Thymus (tissue), 11 donors: ENCODE results near the gene PER2. TPM values are rescaled to one million over a fixed set of nuclear protein-coding genes. Genes with fewer than 3 reads are reported as not detected.
A peak's percentile ranks its signal among the peaks of the same experiment; 100 is the strongest.

ENCODE experiments used
- DNase-seq, 9 donors: peaks; one replicate each; pipeline ENCODE4 v3.0.0-alpha.2; 2013; ENCODE audit warnings: low spot score in 9 of 9, low read depth in 6 of 9, missing footprints in 1 of 9
- H3K27ac ChIP-seq, 2 donors: one replicate each; pipeline ENCODE4 v1.5.1; 2013; ENCODE audit warnings: control low read depth in 1 of 2, low read depth in 1 of 2, low read length in 1 of 2, mild to moderate bottlenecking in 1 of 2, moderate library complexity in 1 of 2
- H3K27me3 ChIP-seq, 2 donors: one replicate each; pipeline ENCODE4 v1.5.1; 2013; ENCODE audit warnings: low read length in 1 of 2; ENCODE audit not compliant: control insufficient read depth in 2 of 2, insufficient read depth in 1 of 2
- H3K36me3 ChIP-seq, 2 donors: one replicate each; pipeline ENCODE4 v1.5.1; 2013; ENCODE audit warnings: low read length in 1 of 2, mild to moderate bottlenecking in 1 of 2, moderate library complexity in 1 of 2; ENCODE audit not compliant: control insufficient read depth in 2 of 2, insufficient read depth in 2 of 2
- H3K4me1 ChIP-seq, 2 donors: one replicate each; pipeline ENCODE4 v1.5.1; 2013; ENCODE audit warnings: low read length in 2 of 2; ENCODE audit not compliant: control insufficient read depth in 2 of 2, insufficient read depth in 2 of 2
- H3K4me3 ChIP-seq, 2 donors: one replicate each; pipeline ENCODE4 v1.5.1; 2013; ENCODE audit warnings: low read length in 2 of 2, control low read depth in 1 of 2, mild to moderate bottlenecking in 1 of 2
- H3K9me3 ChIP-seq, 2 donors: one replicate each; pipeline ENCODE4 v1.5.1; 2013; ENCODE audit warnings: low read length in 1 of 2, mild to moderate bottlenecking in 1 of 2; ENCODE audit not compliant: control insufficient read depth in 2 of 2, insufficient read depth in 1 of 2
- WGBS: extraction: QIAGEN DNeasy Blood & Tissue Kit; methylation state at CpG from one replicate; pipeline ENCODE4 v1.1.7; 2013; 5-methylcytosine and 5-hydroxymethylcytosine counted together
- polyA plus RNA-seq: library from polyadenylated mRNA; stranded (reverse); fragments of 200-250 nt; gene quantifications from one replicate; pipeline ENCODE4 v1.2.3, GENCODE V29; 2013
- total RNA-seq: library from RNA; stranded (reverse); fragments of 120-200 nt; gene quantifications from one replicate; pipeline ENCODE4 v1.2.4, GENCODE V29; 2013
- donor health status: healthy.

The PER2 gene
- total and polyA plus RNA-seq, 2 donors: 3.0 to 5.6 TPM

- Histone ChIP-seq H3K9me3 (no peaks in the 10 kb centered on the region), H3K4me3 (no peak overlapping the region), H3K27ac (no peak overlapping the region), H3K36me3 (no peaks in the 10 kb centered on the region), H3K27me3 (peaks cover 0 to 23% of the 10 kb centered on the region in 2 donors), H3K4me1 (peaks cover 0 to 11% of the 10 kb centered on the region in 2 donors)
- no peak for DNase-seq
- whole genome bisulfite sequencing: 96% methylated on average over 9 of the region's 9 CpGs
These were observed 5.6 kb upstream of the PER2 start for GRCh38 chr2:238294046-238294392.

GRCh38 chr2:238291550-238292281 lies 3.3 kb upstream of the PER2 start:
- Histone ChIP-seq H3K27me3 (peaks cover 0 to 24% of the 10 kb centered on the region in 2 donors), H3K27ac (no peak overlapping the region), H3K9me3 (no peaks in the 10 kb centered on the region), H3K36me3 (no peaks in the 10 kb centered on the region), H3K4me3 (no peak overlapping the region), H3K4me1 (peaks cover 10 to 22% of the 10 kb centered on the region in 2 donors)
- no peak for DNase-seq
- WGBS: 96% methylated on average over 8 of the region's 8 CpGs

DNA sequence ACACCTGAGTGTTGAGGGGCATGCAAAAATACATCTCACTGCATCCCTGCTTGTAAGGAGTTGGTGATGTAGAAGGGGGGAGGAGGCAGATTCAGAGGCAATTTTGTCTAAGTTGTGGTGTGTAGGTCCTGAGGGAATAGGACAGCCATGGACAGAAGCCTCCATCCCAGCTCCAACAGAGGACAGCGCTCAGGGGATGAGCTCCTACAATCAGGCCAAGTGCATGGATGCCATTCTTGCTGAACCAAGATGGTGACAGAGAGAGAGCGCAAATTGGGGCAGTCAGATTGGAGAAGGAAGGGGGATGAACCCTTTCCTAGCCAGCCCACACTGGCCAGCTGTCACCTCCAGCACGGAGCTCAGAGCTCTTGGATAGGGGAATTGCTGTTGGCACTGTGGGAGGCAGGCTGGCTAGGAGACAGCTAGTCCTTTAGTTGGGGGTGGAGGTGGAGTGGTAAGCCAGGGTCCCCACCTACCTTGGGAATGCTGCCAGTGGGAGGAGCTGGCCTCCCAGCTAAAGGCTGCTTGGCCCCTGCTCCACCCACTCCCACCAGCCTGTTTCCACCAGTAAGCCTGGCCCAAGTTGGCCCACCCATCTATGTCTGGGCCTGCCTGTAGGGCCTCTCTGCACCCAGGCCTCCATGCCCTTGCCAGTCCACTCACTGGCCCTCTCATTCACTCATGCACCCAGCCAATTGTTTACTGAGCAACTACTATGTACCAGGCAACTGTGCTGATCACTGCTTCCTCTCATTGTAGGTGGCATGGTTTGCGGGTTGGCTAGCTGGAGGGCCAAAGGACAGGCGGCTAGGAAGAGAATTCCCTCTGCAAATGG lies 2.5 kb upstream of the PER2 start:
- Histone ChIP-seq H3K27ac (no peak overlapping the region), H3K36me3 (no peaks in the 10 kb centered on the region), H3K4me3 (no peak overlapping the region), H3K4me1 (peaks cover 10 to 27% of the 10 kb centered on the region in 2 donors), H3K9me3 (no peaks in the 10 kb centered on the region), H3K27me3 (peaks cover 0 to 22% of the 10 kb centered on the region in 2 donors)
- 97% methylated on average over 5 of the region's 5 CpGs for WGBS
- no peak for DNase-seq

GRCh38 chr2:238290091-238290509 lies 1.7 kb upstream of the PER2 start:
- Histone ChIP-seq H3K27me3 (peaks cover 0 to 18% of the 10 kb centered on the region in 2 donors), H3K4me1 (peaks cover 10 to 28% of the 10 kb centered on the region in 2 donors), H3K27ac (no peak overlapping the region), H3K4me3 (no peak overlapping the region), H3K9me3 (no peaks in the 10 kb centered on the region), H3K36me3 (no peaks in the 10 kb centered on the region)
- peak in 2 of 9 donors; percentile 13 to 24 for DNase-seq
- 87% methylated on average over 8 of the region's 8 CpGs for WGBS

DNA sequence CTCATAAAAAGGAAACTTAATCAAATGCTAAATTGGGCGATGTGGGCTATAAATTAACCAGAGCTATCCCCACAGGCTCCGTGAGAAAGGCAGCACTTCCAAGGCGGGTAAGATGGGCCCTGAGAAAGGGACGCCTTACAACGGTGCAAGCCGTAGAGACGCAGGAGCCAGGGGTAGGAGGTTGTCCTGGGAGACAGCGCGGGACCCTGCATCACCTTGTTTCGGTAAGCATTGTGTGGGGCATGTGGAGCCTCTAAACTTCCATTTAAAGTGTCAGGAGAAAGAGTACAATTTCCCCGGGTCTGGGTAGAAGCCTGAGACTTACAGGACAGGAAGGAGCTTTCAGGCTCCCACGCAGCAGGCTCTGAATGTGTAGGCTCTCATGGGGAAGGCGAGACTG lies 1.2 kb upstream of the PER2 start:
- peak overlapping the region; percentile 47 to 68 for H3K4me3 ChIP-seq
- peak in 2 of 9 donors; percentile 3 to 15 for DNase-seq
- H3K27me3 ChIP-seq: peaks cover 0 to 15% of the 10 kb centered on the region in 2 donors
- WGBS: 57% methylated on average over 13 of the region's 13 CpGs
- H3K27ac ChIP-seq: peak overlapping the region; percentile 8 to 17
- H3K9me3 ChIP-seq: no peaks in the 10 kb centered on the region
- peaks cover 10 to 28% of the 10 kb centered on the region in 2 donors for H3K4me1 ChIP-seq
- H3K36me3 ChIP-seq: no peaks in the 10 kb centered on the region

- WGBS: under 1% methylated on average over 108 of the region's 108 CpGs
These were observed 502 bp upstream of the PER2 start for GRCh38 chr2:238288650-238289573.

DNA sequence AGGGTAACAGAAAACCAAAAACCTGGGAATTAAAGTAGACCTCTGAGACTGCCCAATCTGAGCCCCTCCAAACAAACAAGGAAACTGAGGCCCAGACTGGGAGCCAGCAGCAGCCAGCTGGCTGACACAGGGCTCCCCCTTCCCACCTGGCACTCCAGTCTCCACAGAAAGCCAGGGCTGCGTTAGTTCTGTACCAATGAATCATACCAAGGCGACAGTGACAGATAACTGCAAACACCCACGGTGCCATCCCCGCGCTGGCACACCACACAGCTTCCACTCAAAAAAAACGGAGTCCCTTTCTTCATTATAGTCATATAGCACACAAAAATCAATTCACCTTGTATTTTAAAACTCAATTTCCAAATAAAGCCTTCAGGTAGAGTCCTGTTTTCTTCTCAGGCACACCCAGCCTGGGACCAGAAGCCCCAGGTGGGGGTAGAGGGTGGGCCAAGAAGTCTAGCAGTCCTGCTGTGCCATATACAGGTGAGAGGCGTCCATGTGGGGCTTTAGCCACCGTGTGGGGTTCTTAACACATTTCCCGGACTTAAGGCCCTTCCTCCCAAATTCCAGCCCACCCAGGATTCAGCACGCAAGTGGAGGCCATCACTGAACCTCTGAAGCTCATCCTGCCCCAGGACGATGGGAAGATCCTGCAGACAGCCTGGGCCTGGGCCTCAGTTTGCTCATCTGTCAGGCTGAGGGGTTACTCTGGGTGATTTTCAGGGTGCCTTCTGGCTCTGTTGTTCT lies 1.2 kb downstream of the PER2 start:
- peaks cover 10 to 28% of the 10 kb centered on the region in 2 donors for H3K4me1 ChIP-seq
- 91% methylated on average over 11 of the region's 11 CpGs for WGBS
- H3K36me3 ChIP-seq: no peaks in the 10 kb centered on the region
- H3K4me3 ChIP-seq: peak overlapping the region; percentile 68 to 70
- DNase-seq: no peak
- peaks cover 0 to 10% of the 10 kb centered on the region in 2 donors for H3K27me3 ChIP-seq
- no peaks in the 10 kb centered on the region for H3K9me3 ChIP-seq
- H3K27ac ChIP-seq: peak overlapping the region in 1 of 2 donors; percentile 79

More at GRCh38 chr2:238288650-238289573, 502 bp upstream of the PER2 start:
- peak overlapping the region; percentile 47 to 68 for H3K4me3 ChIP-seq
- peak overlapping the region; percentile 32 to 87 for H3K27ac ChIP-seq
- H3K4me1 ChIP-seq: peaks cover 10 to 28% of the 10 kb centered on the region in 2 donors
- peak; percentile 94 to 100 (median 98) for DNase-seq
- no peaks in the 10 kb centered on the region for H3K36me3 ChIP-seq
- peaks cover 0 to 12% of the 10 kb centered on the region in 2 donors for H3K27me3 ChIP-seq
- H3K9me3 ChIP-seq: no peaks in the 10 kb centered on the region

DNA sequence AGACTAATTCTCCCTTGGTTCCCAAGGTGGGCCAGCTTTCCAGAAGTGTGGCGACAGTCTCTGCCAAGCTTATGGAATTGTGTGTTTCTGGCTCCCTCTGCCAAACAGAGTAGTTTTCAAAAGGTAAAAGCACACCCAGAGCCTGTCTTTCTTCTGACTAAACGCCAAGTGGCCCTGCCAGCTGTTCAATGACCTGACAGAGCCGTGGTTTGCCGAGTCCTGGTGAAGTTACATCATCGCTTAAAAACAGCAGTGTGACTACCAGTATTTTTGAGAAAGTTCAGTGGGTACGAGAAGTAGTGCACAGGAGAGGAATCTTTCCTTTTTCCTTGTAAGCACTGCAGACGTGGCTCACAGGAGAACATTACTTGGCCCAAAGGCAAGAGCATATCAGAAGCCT lies 1.9 kb downstream of the PER2 start:
- 93% methylated on average over 7 of the region's 7 CpGs for WGBS

More for the DNA sequence above, 1.9 kb downstream of the PER2 start:
- H3K4me1 ChIP-seq: peaks cover 10 to 28% of the 10 kb centered on the region in 2 donors
- no peak for DNase-seq
- no peak overlapping the region for H3K4me3 ChIP-seq
- peaks cover 0 to 9% of the 10 kb centered on the region in 2 donors for H3K27me3 ChIP-seq
- H3K36me3 ChIP-seq: no peaks in the 10 kb centered on the region
- no peaks in the 10 kb centered on the region for H3K9me3 ChIP-seq
- peak overlapping the region in 1 of 2 donors; percentile 6 for H3K27ac ChIP-seq
